Thoracic aorta (tissue), 2 donors: ENCODE results near the gene PTPN23. TPM values are rescaled to one million over a fixed set of nuclear protein-coding genes. Genes with fewer than 3 reads are reported as not detected.

Experiments used
- ATAC-seq: fragments of 150-250 bp; one replicate; pipeline ENCODE4 v1.8.0; 2017; ENCODE audit warnings: low read depth; ENCODE audit not compliant: insufficient number of reproducible peaks, low FRiP score
- DNase-seq: peaks from one replicate; pipeline ENCODE4 v3.0.0-alpha.2; 2020; ENCODE audit warnings: low spot score
- H3K27ac ChIP-seq, 2 donors: fragments of 200-600 bp; sonication (generic); 1 replicate in 1 of 2; 2 replicates in 1 of 2; pipeline ENCODE4 v1.5.1; 2016; ENCODE audit warnings: mild to moderate bottlenecking in 2 of 2, moderate library complexity in 2 of 2
- H3K27me3 ChIP-seq: fragments of 200-600 bp; sonication (generic); replicated peaks from 2 replicates; pipeline ENCODE4 v1.6.0; 2016; ENCODE audit warnings: mild to moderate bottlenecking; ENCODE audit not compliant: insufficient read depth
- H3K36me3 ChIP-seq: fragments of 200-600 bp; sonication (generic); one replicate; pipeline ENCODE4 v1.5.1; 2016
- H3K4me1 ChIP-seq, 2 donors: fragments of 200-600 bp; sonication (generic); 1 replicate in 1 of 2; 2 replicates in 1 of 2; pipeline versions ENCODE4 v1.5.1 to v1.6.0; 2016; ENCODE audit warnings: low read depth in 2 of 2, mild to moderate bottlenecking in 1 of 2; ENCODE audit not compliant: control insufficient read depth in 1 of 2
- H3K4me3 ChIP-seq: fragments of 200-600 bp; sonication (generic); 2 replicates; pipeline ENCODE4 v1.5.1; 2016; ENCODE audit warnings: mild to moderate bottlenecking
- H3K9me3 ChIP-seq: fragments of 200-600 bp; sonication (generic); 2 replicates; pipeline ENCODE4 v1.5.1; 2016
- CTCF ChIP-seq: fragments of 200-600 bp; sonication (generic); IDR thresholded peaks from one replicate; pipeline ENCODE4 v1.5.1; 2019; ENCODE audit warnings: antibody characterized with exemption
- total RNA-seq, 2 donors: library from RNA; depleted of rRNA; stranded (reverse); fragments of >200 nt; gene quantifications; one replicate each; pipeline versions ENCODE4 v1.1.0 to v1.2.3, GENCODE V29; 2016

Gene PTPN23
- total RNA-seq, 2 donors from 2014 or later, result 32.2 to 50.4 TPM

- no peak for ATAC-seq
- H3K27me3 ChIP-seq, result no peaks in the 10 kb centered on the region
- H3K4me3 ChIP-seq, result no peak overlapping the region
- DNase-seq, result no peak
- TF ChIP-seq CTCF, result no peak
- H3K9me3 ChIP-seq, result no peaks in the 10 kb centered on the region
- peaks cover 3 to 11% of the 10 kb centered on the region in 2 donors for H3K4me1 ChIP-seq
- no peak overlapping the region for H3K27ac ChIP-seq
- H3K36me3 ChIP-seq, result no peaks in the 10 kb centered on the region
These were observed 6.2 kb upstream of the PTPN23 start for GRCh38 chr3:47374587-47374986.

GRCh38 chr3:47376393-47376792, 4.4 kb upstream of the PTPN23 start:
- no peak for TF ChIP-seq CTCF
- no peak overlapping the region for H3K27ac ChIP-seq
- no peak for ATAC-seq

GRCh38 chr3:47377186-47377585, 3.6 kb upstream of the PTPN23 start:
- Histone ChIP-seq H3K9me3 (no peaks in the 10 kb centered on the region), H3K27me3 (no peaks in the 10 kb centered on the region), H3K4me1 (peaks cover 11 to 25% of the 10 kb centered on the region in 2 donors), H3K36me3 (no peaks in the 10 kb centered on the region), H3K27ac (no peak overlapping the region), H3K4me3 (no peak overlapping the region)
- no peak for DNase-seq
- TF ChIP-seq CTCF, result no peak
- no peak for ATAC-seq

More at GRCh38 chr3:47376393-47376792, 4.4 kb upstream of the PTPN23 start:
- no peaks in the 10 kb centered on the region for H3K36me3 ChIP-seq
- H3K9me3 ChIP-seq, result no peaks in the 10 kb centered on the region
- no peak overlapping the region for H3K4me3 ChIP-seq
- H3K4me1 ChIP-seq, result peaks cover 8 to 17% of the 10 kb centered on the region in 2 donors
- DNase-seq, result no peak
- no peaks in the 10 kb centered on the region for H3K27me3 ChIP-seq

GRCh38 chr3:47378869-47379268, 2.0 kb upstream of the PTPN23 start:
- DNase-seq, result no peak
- no peak for ATAC-seq
- Histone ChIP-seq H3K9me3 (no peaks in the 10 kb centered on the region), H3K27ac (no peak overlapping the region), H3K27me3 (no peaks in the 10 kb centered on the region), H3K4me3 (no peak overlapping the region), H3K36me3 (no peaks in the 10 kb centered on the region), H3K4me1 (peaks cover 11 to 41% of the 10 kb centered on the region in 2 donors)
- TF ChIP-seq CTCF, result no peak

GRCh38 chr3:47379411-47379899, 1.4 kb upstream of the PTPN23 start:
- no peak for TF ChIP-seq CTCF
- ATAC-seq (no peak), DNase-seq (no peak)
- peaks cover 11 to 41% of the 10 kb centered on the region in 2 donors for H3K4me1 ChIP-seq
- H3K27ac ChIP-seq, result peak overlapping the region in 1 of 2 donors; percentile 94
- H3K27me3 ChIP-seq, result no peaks in the 10 kb centered on the region
- H3K4me3 ChIP-seq, result peak overlapping the region; percentile 78
- H3K9me3 ChIP-seq, result no peaks in the 10 kb centered on the region
- no peaks in the 10 kb centered on the region for H3K36me3 ChIP-seq
